ENCODE results near the gene PITPNM2. TPM values are rescaled to one million over a fixed set of nuclear protein-coding genes. Genes with fewer than 3 reads are reported as not detected.

The PITPNM2 gene
- total RNA-seq, 1 donor from 2014 or later, result 0.56 TPM

DNA sequence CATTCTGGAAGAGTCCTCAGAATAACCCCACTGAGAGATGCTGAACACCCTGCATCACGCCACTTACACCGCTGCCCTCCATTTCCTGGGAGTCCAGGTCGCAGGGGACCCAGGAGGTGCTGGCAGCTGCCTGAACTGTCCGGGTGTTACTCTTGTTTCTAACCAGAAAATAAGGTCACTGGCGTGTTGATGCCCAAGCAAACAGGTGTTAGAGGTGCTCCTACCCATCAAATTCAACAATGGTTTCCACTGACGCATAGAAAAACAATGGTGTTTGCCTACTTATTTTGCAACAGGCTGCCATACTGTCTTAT lies 23.8 kb downstream of the PITPNM2 start:
- Histone ChIP-seq H3K27me3 (peaks cover 5% of the 10 kb centered on the region), H3K4me1 (no peaks in the 10 kb centered on the region), H2AFZ (replicated peaks) (no peak overlapping the region), H3K27ac (no peak overlapping the region), H3K9ac (no peak overlapping the region), H3K4me2 (no peak overlapping the region), H3K36me3 (no peaks in the 10 kb centered on the region), H3K9me3 (ENCODE audit: low read depth) (no peaks in the 10 kb centered on the region), H4K20me1 (ENCODE audit: low read depth) (no peaks in the 10 kb centered on the region), H3F3A (ENCODE audit: low read depth) (no peaks in the 10 kb centered on the region), H3K4me3 (no peak overlapping the region), H3K79me2 (ENCODE audit: low read depth) (no peaks in the 10 kb centered on the region)
- no peaks in the 10 kb centered on the region for H3K36me3 Mint-ChIP-seq
- no peak overlapping the region for H3K27ac Mint-ChIP-seq
- no peak for DNase-seq (ENCODE audit: low spot score)
- no peak overlapping the region for H3K4me3 Mint-ChIP-seq
- no peaks in the 10 kb centered on the region for H3K27me3 Mint-ChIP-seq (ENCODE audit: insufficient read depth, low read depth)
- H3K4me1 Mint-ChIP-seq, result peaks cover 10% of the 10 kb centered on the region
- no peaks in the 10 kb centered on the region for H3K9me3 Mint-ChIP-seq
- TF ChIP-seq EZH2 (IDR thresholded peaks at IDR 0.05), result no peak
- TF ChIP-seq EZH2phosphoT487 (IDR thresholded peaks at IDR 0.05), result no peak

- DNase-seq (ENCODE audit: low spot score), result no peak
These were observed 24.4 kb downstream of the PITPNM2 start for GRCh38 chr12:123126294-123127181.

GRCh38 chr12:123122626-123123025 lies 28.3 kb downstream of the PITPNM2 start:
- H3K27me3 Mint-ChIP-seq (ENCODE audit: insufficient read depth, low read depth), result peaks cover 4% of the 10 kb centered on the region
- no peaks in the 10 kb centered on the region for H3K36me3 Mint-ChIP-seq
- H3K4me3 Mint-ChIP-seq, result no peak overlapping the region
- peaks cover 13% of the 10 kb centered on the region for H3K27me3 ChIP-seq
- H3K9me3 Mint-ChIP-seq, result no peaks in the 10 kb centered on the region
- peaks cover 15% of the 10 kb centered on the region for H3K4me1 Mint-ChIP-seq
- no peak for DNase-seq (ENCODE audit: low spot score)
- no peak overlapping the region for H3K27ac Mint-ChIP-seq
- no peaks in the 10 kb centered on the region for H3K9me3 ChIP-seq (ENCODE audit: low read depth)
- H3K4me1 ChIP-seq, result no peaks in the 10 kb centered on the region
- H3K79me2 ChIP-seq (ENCODE audit: low read depth), result no peaks in the 10 kb centered on the region
- no peak overlapping the region for H3K4me2 ChIP-seq
- TF ChIP-seq EZH2 (IDR thresholded peaks at IDR 0.05), result no peak
- H4K20me1 ChIP-seq (ENCODE audit: low read depth), result no peaks in the 10 kb centered on the region
- H3K27ac ChIP-seq, result no peak overlapping the region
- H2AFZ ChIP-seq (replicated peaks), result no peak overlapping the region
- H3K4me3 ChIP-seq, result no peak overlapping the region
- H3K36me3 ChIP-seq, result no peaks in the 10 kb centered on the region
- H3F3A ChIP-seq (ENCODE audit: low read depth), result peaks cover 23% of the 10 kb centered on the region
- H3K9ac ChIP-seq, result no peak overlapping the region

More at GRCh38 chr12:123126294-123127181, 24.4 kb downstream of the PITPNM2 start:
- Histone ChIP-seq H3K4me1 (no peaks in the 10 kb centered on the region), H3K4me2 (no peak overlapping the region), H3K9ac (no peak overlapping the region), H3F3A (ENCODE audit: low read depth) (no peaks in the 10 kb centered on the region), H3K36me3 (no peaks in the 10 kb centered on the region), H3K79me2 (ENCODE audit: low read depth) (no peaks in the 10 kb centered on the region), H3K27ac (no peak overlapping the region), H2AFZ (replicated peaks) (no peak overlapping the region), H4K20me1 (ENCODE audit: low read depth) (no peaks in the 10 kb centered on the region), H3K4me3 (no peak overlapping the region), H3K9me3 (ENCODE audit: low read depth) (no peaks in the 10 kb centered on the region), H3K27me3 (peaks cover 5% of the 10 kb centered on the region)
- H3K4me1 Mint-ChIP-seq, result peaks cover 10% of the 10 kb centered on the region
- TF ChIP-seq EZH2 (IDR thresholded peaks at IDR 0.05), result no peak
- peak; percentile 24 for TF ChIP-seq CTCF (IDR thresholded peaks at IDR 0.05)
- no peaks in the 10 kb centered on the region for H3K27me3 Mint-ChIP-seq (ENCODE audit: insufficient read depth, low read depth)
- H3K9me3 Mint-ChIP-seq, result no peaks in the 10 kb centered on the region
- H3K4me3 Mint-ChIP-seq, result no peak overlapping the region
- peak overlapping the region; percentile 70 for H3K27ac Mint-ChIP-seq
- no peaks in the 10 kb centered on the region for H3K36me3 Mint-ChIP-seq

GRCh38 chr12:123121670-123122069 lies 29.2 kb downstream of the PITPNM2 start:
- Mint-ChIP-seq H3K36me3 (no peaks in the 10 kb centered on the region), H3K9me3 (no peaks in the 10 kb centered on the region), H3K27me3 (ENCODE audit: insufficient read depth, low read depth) (peaks cover 4% of the 10 kb centered on the region), H3K4me1 (peaks cover 13% of the 10 kb centered on the region), H3K4me3 (no peak overlapping the region), H3K27ac (no peak overlapping the region)
- H3K27ac ChIP-seq, result no peak overlapping the region
- no peak overlapping the region for H2AFZ ChIP-seq (replicated peaks)
- peaks cover 22% of the 10 kb centered on the region for H3K27me3 ChIP-seq
- TF ChIP-seq CTCF (IDR thresholded peaks at IDR 0.05), result no peak
- TF ChIP-seq EZH2phosphoT487 (IDR thresholded peaks at IDR 0.05), result no peak
- no peak for TF ChIP-seq EZH2 (IDR thresholded peaks at IDR 0.05)
- H4K20me1 ChIP-seq (ENCODE audit: low read depth), result no peaks in the 10 kb centered on the region
- H3K9me3 ChIP-seq (ENCODE audit: low read depth), result no peaks in the 10 kb centered on the region
- H3K4me1 ChIP-seq, result no peaks in the 10 kb centered on the region
- no peaks in the 10 kb centered on the region for H3K79me2 ChIP-seq (ENCODE audit: low read depth)
- H3K4me3 ChIP-seq, result no peak overlapping the region
- no peak for DNase-seq (ENCODE audit: low spot score)
- no peak overlapping the region for H3K4me2 ChIP-seq
- H3F3A ChIP-seq (ENCODE audit: low read depth), result peaks cover 23% of the 10 kb centered on the region
- no peak overlapping the region for H3K9ac ChIP-seq
- H3K36me3 ChIP-seq, result no peaks in the 10 kb centered on the region

Data from neural progenitor cell (in vitro differentiated cells).